ENCODE results near the gene KIF5B.

Gene KIF5B

GRCh38 chr10:31962826-31963588, 93.2 kb downstream of the KIF5B start:
- peak overlapping the region; percentile 54 for H2AK5ac ChIP-seq (ENCODE audit: low read length)
- no peak overlapping the region for H2BK5ac ChIP-seq (ENCODE audit: low read depth, low read length, poor library complexity)
- H2BK120ac ChIP-seq (ENCODE audit: insufficient read depth, low read length, poor library complexity) = no peak overlapping the region
- peak overlapping the region; percentile 30 for H4K8ac ChIP-seq (ENCODE audit: low read depth, low read length)
- H3K36me3 ChIP-seq (ENCODE audit: control insufficient read depth in 1 of 2, insufficient read depth in 2 of 2, low read length in 2 of 2) = no peaks in the 10 kb centered on the region
- H3K9me3 ChIP-seq (ENCODE audit: insufficient read depth, low read depth, low read length) = no peaks in the 10 kb centered on the region
- peak overlapping the region; percentile 56 for H3K4ac ChIP-seq (ENCODE audit: low read depth, low read length)
- no peak overlapping the region for H2AFZ ChIP-seq (ENCODE audit: insufficient read depth, low read length, poor library complexity)
- H3K79me2 ChIP-seq (ENCODE audit: control insufficient read depth, insufficient read depth, low read length, poor library complexity) = no peaks in the 10 kb centered on the region
- WGBS (ENCODE audit: extremely low coverage, insufficient coverage, insufficient read length) = no CpG with 5 or more reads among the region's 4 CpGs
- no peak overlapping the region for H4K12ac ChIP-seq (ENCODE audit: low read depth, low read length)
- H3K9ac ChIP-seq (ENCODE audit: low read length) = no peak overlapping the region
- H3K4me2 ChIP-seq (ENCODE audit: low read length) = no peak overlapping the region
- H3K14ac ChIP-seq (ENCODE audit: low read length) = peak overlapping the region; percentile 30
- H2BK12ac ChIP-seq (ENCODE audit: low read length) = no peak overlapping the region
- H3K79me1 ChIP-seq (ENCODE audit: low read length) = peaks cover 2% of the 10 kb centered on the region
- H3K27ac ChIP-seq (ENCODE audit: low read depth, low read length) = no peak overlapping the region
- H3K18ac ChIP-seq (ENCODE audit: low read length) = no peak overlapping the region
- H3K23ac ChIP-seq (ENCODE audit: low read length) = no peak overlapping the region
- DNase-seq = peak; percentile 41 to 60
- H3K4me1 ChIP-seq (ENCODE audit: control insufficient read depth in 1 of 2, insufficient read depth in 2 of 2, low read length in 2 of 2) = peaks cover 10 to 18% of the 10 kb centered on the region in 2 experiments
- no peak overlapping the region for H3K4me3 ChIP-seq (ENCODE audit: low read depth, low read length)
- H4K91ac ChIP-seq (ENCODE audit: low read depth, low read length) = peak overlapping the region; percentile 61
- no peaks in the 10 kb centered on the region for H3K27me3 ChIP-seq (ENCODE audit: insufficient read depth, low read length)

DNA sequence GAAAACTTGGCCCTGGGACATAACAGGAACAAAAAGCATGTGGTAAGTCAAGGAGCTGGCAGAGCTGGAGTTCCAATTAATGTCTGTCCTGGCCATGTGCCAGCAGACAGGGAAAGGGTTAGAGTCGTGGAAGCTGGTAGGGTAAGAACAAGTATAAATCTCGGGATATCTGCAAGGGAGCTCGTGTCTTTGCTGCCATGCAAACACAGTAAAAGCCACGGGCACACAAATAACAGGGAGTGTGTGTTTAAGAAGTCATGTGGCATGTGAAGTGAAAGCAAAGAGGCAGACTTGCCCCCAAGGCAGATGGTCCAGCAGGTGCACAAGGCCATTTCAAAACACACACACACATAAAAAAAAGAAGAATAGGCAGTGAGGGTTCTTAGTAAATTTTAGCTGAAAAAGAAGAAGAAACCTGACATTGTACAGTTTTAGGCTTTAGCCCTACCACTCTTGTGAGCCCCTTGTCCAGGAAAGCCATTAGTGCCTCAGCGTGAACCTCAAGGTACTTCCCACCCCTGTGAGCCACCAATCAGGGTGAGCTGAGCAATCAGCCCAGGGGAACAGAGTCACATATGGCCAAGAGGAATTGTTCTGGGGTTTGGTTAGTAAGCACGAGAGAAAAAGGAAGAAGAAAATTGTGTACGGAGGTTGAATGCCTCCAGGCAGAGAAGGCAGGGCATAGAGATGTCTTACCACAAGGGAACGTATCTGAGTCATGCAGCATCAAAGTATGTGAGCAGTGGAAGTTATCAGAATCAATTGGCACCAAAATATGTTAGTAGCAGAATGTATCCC, 94.7 kb downstream of the KIF5B start:
- Histone ChIP-seq H3K9ac (ENCODE audit: low read length) (no peak overlapping the region), H3K27me3 (ENCODE audit: insufficient read depth, low read length) (no peaks in the 10 kb centered on the region), H3K79me2 (ENCODE audit: control insufficient read depth, insufficient read depth, low read length, poor library complexity) (no peaks in the 10 kb centered on the region), H3K23ac (ENCODE audit: low read length) (no peak overlapping the region), H3K36me3 (ENCODE audit: control insufficient read depth in 1 of 2, insufficient read depth in 2 of 2, low read length in 2 of 2) (no peaks in the 10 kb centered on the region), H2BK12ac (ENCODE audit: low read length) (no peak overlapping the region), H3K4me1 (ENCODE audit: control insufficient read depth in 1 of 2, insufficient read depth in 2 of 2, low read length in 2 of 2) (peaks cover 10 to 18% of the 10 kb centered on the region in 2 experiments), H2BK120ac (ENCODE audit: insufficient read depth, low read length, poor library complexity) (no peak overlapping the region), H3K4me3 (ENCODE audit: low read depth, low read length) (no peak overlapping the region), H4K8ac (ENCODE audit: low read depth, low read length) (no peak overlapping the region), H2AFZ (ENCODE audit: insufficient read depth, low read length, poor library complexity) (no peak overlapping the region), H2BK5ac (ENCODE audit: low read depth, low read length, poor library complexity) (no peak overlapping the region), H4K12ac (ENCODE audit: low read depth, low read length) (no peak overlapping the region), H3K27ac (ENCODE audit: low read depth, low read length) (no peak overlapping the region), H2AK5ac (ENCODE audit: low read length) (no peak overlapping the region), H4K91ac (ENCODE audit: low read depth, low read length) (no peak overlapping the region), H3K4me2 (ENCODE audit: low read length) (no peak overlapping the region), H3K79me1 (ENCODE audit: low read length) (peaks cover 2% of the 10 kb centered on the region), H3K4ac (ENCODE audit: low read depth, low read length) (no peak overlapping the region), H3K18ac (ENCODE audit: low read length) (no peak overlapping the region), H3K14ac (ENCODE audit: low read length) (no peak overlapping the region), H3K9me3 (ENCODE audit: insufficient read depth, low read depth, low read length) (no peaks in the 10 kb centered on the region)
- peak; percentile 84 for DNase-seq
- WGBS (ENCODE audit: extremely low coverage, insufficient coverage, insufficient read length) = no CpG with 5 or more reads among the region's 8 CpGs

DNA sequence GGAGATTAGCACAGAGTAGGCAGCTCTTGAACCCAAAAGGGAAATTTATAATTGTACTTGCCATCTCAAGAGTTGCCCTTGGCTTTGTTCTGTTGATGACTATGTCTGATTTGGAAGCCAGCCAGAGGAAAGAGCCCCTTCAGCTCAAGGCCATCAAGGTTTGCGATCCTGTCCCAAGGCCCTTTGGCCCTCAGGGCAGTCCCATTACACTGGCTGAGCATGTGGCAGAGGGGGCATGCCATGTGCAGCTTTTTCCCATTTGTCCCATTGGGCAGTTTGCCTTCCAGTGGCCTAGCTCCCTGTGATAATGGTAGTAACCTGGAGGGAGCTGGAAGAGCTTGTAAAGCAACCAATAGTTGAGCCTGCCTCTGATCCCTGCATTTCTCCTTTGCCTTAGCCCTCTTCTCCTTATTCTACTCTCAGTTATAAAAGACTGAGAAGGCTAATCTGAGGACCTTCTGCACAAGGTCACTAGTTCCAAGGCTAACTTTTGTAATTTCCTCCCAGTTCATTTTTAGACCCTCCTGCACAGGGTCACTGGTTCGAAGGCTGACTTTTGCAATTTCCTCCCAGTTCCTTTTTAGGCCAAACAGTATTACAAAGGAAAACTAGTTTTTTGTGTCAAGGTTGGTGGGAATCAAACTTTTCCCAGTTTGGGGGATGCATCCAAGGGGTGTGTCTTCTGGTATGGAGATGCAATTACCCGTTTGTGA, 96.6 kb downstream of the KIF5B start:
- Histone ChIP-seq H3K4me2 (ENCODE audit: low read length) (no peak overlapping the region), H3K9me3 (ENCODE audit: insufficient read depth, low read depth, low read length) (peaks cover 6% of the 10 kb centered on the region), H4K8ac (ENCODE audit: low read depth, low read length) (no peak overlapping the region), H2BK12ac (ENCODE audit: low read length) (no peak overlapping the region), H3K36me3 (ENCODE audit: control insufficient read depth in 1 of 2, insufficient read depth in 2 of 2, low read length in 2 of 2) (no peaks in the 10 kb centered on the region), H3K4ac (ENCODE audit: low read depth, low read length) (no peak overlapping the region), H4K12ac (ENCODE audit: low read depth, low read length) (no peak overlapping the region), H3K27me3 (ENCODE audit: insufficient read depth, low read length) (no peaks in the 10 kb centered on the region), H3K27ac (ENCODE audit: low read depth, low read length) (no peak overlapping the region), H2AFZ (ENCODE audit: insufficient read depth, low read length, poor library complexity) (no peak overlapping the region), H3K14ac (ENCODE audit: low read length) (no peak overlapping the region), H3K79me2 (ENCODE audit: control insufficient read depth, insufficient read depth, low read length, poor library complexity) (no peaks in the 10 kb centered on the region), H2BK5ac (ENCODE audit: low read depth, low read length, poor library complexity) (no peak overlapping the region), H3K23ac (ENCODE audit: low read length) (no peak overlapping the region), H3K18ac (ENCODE audit: low read length) (no peak overlapping the region), H3K79me1 (ENCODE audit: low read length) (peaks cover 2% of the 10 kb centered on the region), H2AK5ac (ENCODE audit: low read length) (no peak overlapping the region), H2BK120ac (ENCODE audit: insufficient read depth, low read length, poor library complexity) (no peak overlapping the region), H4K91ac (ENCODE audit: low read depth, low read length) (no peak overlapping the region), H3K4me1 (ENCODE audit: control insufficient read depth in 1 of 2, insufficient read depth in 2 of 2, low read length in 2 of 2) (peaks cover 10 to 18% of the 10 kb centered on the region in 2 experiments), H3K9ac (ENCODE audit: low read length) (no peak overlapping the region), H3K4me3 (ENCODE audit: low read depth, low read length) (peak overlapping the region; percentile 51)
- no CpG with 5 or more reads among the region's 3 CpGs for WGBS (ENCODE audit: extremely low coverage, insufficient coverage, insufficient read length)
- DNase-seq = no peak

Data from trophoblast cell (in vitro differentiated cells and primary cell).